HepG2 (cell line): ENCODE results near the gene TEAD3. TPM values are rescaled to one million over a fixed set of nuclear protein-coding genes. Genes with fewer than 3 reads are reported as not detected.

ENCODE experiments used
- PHF21A ChIP-seq: sonication (generic); formaldehyde crosslinking; IDR thresholded peaks from 2 replicates; pipeline ENCODE4 v1.5.0; 2020; ENCODE audit warnings: mild to moderate bottlenecking, missing genetic modification reagents
- RBM39 ChIP-seq: fragments of 200-400 bp; formaldehyde crosslinking; IDR thresholded peaks from one replicate; pipeline ENCODE4 v1.6.1; 2018; ENCODE audit warnings: antibody characterized with exemption, mild to moderate bottlenecking, low read depth, low read length; ENCODE audit not compliant: poor library complexity, severe bottlenecking
- ZNF20 ChIP-seq: sonication (generic); formaldehyde crosslinking; IDR thresholded peaks from 2 replicates; pipeline ENCODE4 v1.4.0; 2020; ENCODE audit warnings: mild to moderate bottlenecking, moderate library complexity, missing genetic modification reagents
- ZNF343 ChIP-seq: sonication (generic); formaldehyde crosslinking; IDR thresholded peaks from 2 replicates; pipeline ENCODE4 v1.4.0; 2020; ENCODE audit warnings: mild to moderate bottlenecking, missing genetic modification reagents
- polyA plus RNA-seq, 8 experiments: library from polyadenylated mRNA; depleted of rRNA in 3 of 8; stranded (reverse) in 7 of 8; unstranded in 1 of 8; fragments of >200 nt; fragmentation: Illumina TruSeq in 4 of 8; extraction: Trizol in 4 of 8; gene quantifications; 2 replicates each; pipeline versions ENCODE4 v1.2.1 to v1.2.3, GENCODE V29; 2011 to 2016; ENCODE audit warnings: low read depth in 4 of 8, missing spikeins in 1 of 8, mixed read lengths in 1 of 8; ENCODE audit not compliant: insufficient read depth in 1 of 8
- total RNA-seq, 5 experiments: library from RNA; depleted of rRNA; stranded (reverse); fragments of >200 nt; fragmentation: Illumina TruSeq; extraction: Trizol; gene quantifications; 2 replicates each; pipeline ENCODE4 v1.2.3, GENCODE V29; 2016; ENCODE audit warnings: low read depth in 1 of 5
- TF ChIP-seq, protein P1 (sequence below): sonication (generic); formaldehyde crosslinking; IDR thresholded peaks from 2 replicates; pipeline ENCODE4 v1.8.0; 2022; ENCODE audit warnings: mild to moderate bottlenecking, missing genetic modification reagents, borderline replicate concordance
- TF ChIP-seq, protein P2 (sequence below): sonication (generic); formaldehyde crosslinking; IDR thresholded peaks from 2 replicates; pipeline ENCODE4 v1.8.0; 2022; ENCODE audit warnings: low read depth, missing genetic modification reagents
- TF ChIP-seq, protein P3 (sequence below): sonication (generic); formaldehyde crosslinking; conservative IDR thresholded peaks from 2 replicates; pipeline ENCODE4 v1.4.0; 2020; ENCODE audit warnings: missing genetic modification reagents
- TF ChIP-seq, protein P4 (sequence below): sonication (generic); formaldehyde crosslinking; IDR thresholded peaks from 2 replicates; pipeline ENCODE4 v1.5.0; 2020; ENCODE audit warnings: missing genetic modification reagents
- TF ChIP-seq, protein P5 (sequence below): sonication (generic); formaldehyde crosslinking; IDR thresholded peaks from 2 replicates; pipeline ENCODE4 v1.5.1; 2020; ENCODE audit warnings: mild to moderate bottlenecking, missing genetic modification reagents, moderate library complexity
- TF ChIP-seq, protein P6 (sequence below): IDR thresholded peaks from 2 replicates; pipeline ENCODE4 v1.6.1; 2016; ENCODE audit warnings: mild to moderate bottlenecking

Gene TEAD3
- total and polyA plus RNA-seq, 2 of the 13 experiments (the other 11 are each of a cell fraction or from before 2014, with no cell fraction given): 15.1 to 16.5 TPM

DNA sequence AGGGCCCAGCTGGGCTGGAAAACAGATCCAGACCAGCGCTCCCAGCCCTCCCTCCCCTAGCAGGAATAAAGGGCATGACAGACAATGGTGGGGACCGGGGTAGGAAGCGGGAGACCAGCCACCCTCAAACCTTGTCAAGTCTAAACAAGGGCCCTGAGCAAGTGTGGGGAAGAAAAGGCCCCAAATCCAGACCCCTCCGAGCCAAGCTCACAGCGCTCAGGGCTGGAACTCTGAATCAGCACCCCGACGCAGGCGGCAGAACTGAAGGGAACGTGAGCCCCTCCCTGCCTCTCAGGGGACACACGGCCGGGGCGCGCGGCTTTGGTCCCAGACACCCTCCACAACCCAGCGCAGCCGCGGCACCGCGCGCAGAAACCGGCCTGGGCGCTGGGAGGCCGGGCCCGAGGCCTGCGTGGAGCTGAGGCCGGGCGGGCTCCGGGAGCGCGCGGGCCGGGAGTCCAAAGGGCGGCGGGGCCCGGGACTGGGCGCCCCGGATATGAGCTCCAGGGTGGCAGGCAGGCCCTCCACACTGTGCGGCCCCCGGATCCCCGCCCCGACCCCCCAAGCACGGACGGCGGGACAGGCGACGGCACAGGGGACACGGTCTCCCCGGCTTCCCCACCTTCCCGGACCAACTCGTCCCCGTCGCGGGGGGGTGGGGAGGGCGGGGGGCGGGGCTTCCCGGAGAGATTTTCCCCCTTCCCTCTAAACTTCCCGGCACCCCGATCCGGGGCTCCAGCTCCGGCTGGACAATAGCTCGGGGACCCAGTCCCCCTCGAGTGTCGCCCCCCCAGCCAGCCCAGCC lies 641 bp downstream of the TEAD3 start (continued):
- TF ChIP-seq, protein P1, sequence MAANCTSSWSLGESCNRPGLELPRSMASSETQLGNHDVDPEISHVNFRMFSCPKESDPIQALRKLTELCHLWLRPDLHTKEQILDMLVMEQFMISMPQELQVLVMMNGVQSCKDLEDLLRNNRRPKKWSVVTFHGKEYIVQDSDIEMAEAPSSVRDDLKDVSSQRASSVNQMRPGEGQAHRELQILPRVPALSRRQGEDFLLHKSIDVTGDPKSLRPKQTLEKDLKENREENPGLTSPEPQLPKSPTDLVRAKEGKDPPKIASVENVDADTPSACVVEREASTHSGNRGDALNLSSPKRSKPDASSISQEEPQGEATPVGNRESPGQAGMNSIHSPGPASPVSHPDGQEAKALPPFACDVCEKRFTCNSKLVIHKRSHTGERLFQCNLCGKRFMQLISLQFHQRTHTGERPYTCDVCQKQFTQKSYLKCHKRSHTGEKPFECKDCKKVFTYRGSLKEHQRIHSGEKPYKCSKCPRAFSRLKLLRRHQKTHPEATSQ (CRISPR knock-in tag): no peak
- TF ChIP-seq, protein P2, sequence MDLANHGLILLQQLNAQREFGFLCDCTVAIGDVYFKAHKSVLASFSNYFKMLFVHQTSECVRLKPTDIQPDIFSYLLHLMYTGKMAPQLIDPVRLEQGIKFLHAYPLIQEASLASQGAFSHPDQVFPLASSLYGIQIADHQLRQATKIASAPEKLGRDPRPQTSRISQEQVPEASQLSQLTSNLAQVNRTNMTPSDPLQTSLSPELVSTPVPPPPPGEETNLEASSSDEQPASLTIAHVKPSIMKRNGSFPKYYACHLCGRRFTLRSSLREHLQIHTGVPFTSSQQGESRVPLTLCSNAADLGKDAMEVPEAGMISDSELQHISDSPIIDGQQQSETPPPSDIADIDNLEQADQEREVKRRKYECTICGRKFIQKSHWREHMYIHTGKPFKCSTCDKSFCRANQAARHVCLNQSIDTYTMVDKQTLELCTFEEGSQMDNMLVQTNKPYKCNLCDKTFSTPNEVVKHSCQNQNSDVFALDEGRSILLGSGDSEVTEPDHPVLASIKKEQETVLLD (CRISPR knock-in tag): peak; percentile 28; the same call in 1 of the 2 replicates
- TF ChIP-seq, protein P3, sequence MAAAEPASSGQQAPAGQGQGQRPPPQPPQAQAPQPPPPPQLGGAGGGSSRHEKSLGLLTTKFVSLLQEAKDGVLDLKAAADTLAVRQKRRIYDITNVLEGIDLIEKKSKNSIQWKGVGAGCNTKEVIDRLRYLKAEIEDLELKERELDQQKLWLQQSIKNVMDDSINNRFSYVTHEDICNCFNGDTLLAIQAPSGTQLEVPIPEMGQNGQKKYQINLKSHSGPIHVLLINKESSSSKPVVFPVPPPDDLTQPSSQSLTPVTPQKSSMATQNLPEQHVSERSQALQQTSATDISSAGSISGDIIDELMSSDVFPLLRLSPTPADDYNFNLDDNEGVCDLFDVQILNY: peak; percentile 46; the same call in 1 of the 2 replicates
- TF ChIP-seq, protein P4, sequence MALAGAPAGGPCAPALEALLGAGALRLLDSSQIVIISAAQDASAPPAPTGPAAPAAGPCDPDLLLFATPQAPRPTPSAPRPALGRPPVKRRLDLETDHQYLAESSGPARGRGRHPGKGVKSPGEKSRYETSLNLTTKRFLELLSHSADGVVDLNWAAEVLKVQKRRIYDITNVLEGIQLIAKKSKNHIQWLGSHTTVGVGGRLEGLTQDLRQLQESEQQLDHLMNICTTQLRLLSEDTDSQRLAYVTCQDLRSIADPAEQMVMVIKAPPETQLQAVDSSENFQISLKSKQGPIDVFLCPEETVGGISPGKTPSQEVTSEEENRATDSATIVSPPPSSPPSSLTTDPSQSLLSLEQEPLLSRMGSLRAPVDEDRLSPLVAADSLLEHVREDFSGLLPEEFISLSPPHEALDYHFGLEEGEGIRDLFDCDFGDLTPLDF (CRISPR knock-in tag): peak; percentile 57; the same call in 1 of the 2 replicates
- TF ChIP-seq, protein P5, sequence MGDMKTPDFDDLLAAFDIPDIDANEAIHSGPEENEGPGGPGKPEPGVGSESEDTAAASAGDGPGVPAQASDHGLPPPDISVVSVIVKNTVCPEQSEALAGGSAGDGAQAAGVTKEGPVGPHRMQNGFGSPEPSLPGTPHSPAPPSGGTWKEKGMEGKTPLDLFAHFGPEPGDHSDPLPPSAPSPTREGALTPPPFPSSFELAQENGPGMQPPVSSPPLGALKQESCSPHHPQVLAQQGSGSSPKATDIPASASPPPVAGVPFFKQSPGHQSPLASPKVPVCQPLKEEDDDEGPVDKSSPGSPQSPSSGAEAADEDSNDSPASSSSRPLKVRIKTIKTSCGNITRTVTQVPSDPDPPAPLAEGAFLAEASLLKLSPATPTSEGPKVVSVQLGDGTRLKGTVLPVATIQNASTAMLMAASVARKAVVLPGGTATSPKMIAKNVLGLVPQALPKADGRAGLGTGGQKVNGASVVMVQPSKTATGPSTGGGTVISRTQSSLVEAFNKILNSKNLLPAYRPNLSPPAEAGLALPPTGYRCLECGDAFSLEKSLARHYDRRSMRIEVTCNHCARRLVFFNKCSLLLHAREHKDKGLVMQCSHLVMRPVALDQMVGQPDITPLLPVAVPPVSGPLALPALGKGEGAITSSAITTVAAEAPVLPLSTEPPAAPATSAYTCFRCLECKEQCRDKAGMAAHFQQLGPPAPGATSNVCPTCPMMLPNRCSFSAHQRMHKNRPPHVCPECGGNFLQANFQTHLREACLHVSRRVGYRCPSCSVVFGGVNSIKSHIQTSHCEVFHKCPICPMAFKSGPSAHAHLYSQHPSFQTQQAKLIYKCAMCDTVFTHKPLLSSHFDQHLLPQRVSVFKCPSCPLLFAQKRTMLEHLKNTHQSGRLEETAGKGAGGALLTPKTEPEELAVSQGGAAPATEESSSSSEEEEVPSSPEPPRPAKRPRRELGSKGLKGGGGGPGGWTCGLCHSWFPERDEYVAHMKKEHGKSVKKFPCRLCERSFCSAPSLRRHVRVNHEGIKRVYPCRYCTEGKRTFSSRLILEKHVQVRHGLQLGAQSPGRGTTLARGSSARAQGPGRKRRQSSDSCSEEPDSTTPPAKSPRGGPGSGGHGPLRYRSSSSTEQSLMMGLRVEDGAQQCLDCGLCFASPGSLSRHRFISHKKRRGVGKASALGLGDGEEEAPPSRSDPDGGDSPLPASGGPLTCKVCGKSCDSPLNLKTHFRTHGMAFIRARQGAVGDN (CRISPR knock-in tag): peak; percentile 83
- TF ChIP-seq, protein P6, sequence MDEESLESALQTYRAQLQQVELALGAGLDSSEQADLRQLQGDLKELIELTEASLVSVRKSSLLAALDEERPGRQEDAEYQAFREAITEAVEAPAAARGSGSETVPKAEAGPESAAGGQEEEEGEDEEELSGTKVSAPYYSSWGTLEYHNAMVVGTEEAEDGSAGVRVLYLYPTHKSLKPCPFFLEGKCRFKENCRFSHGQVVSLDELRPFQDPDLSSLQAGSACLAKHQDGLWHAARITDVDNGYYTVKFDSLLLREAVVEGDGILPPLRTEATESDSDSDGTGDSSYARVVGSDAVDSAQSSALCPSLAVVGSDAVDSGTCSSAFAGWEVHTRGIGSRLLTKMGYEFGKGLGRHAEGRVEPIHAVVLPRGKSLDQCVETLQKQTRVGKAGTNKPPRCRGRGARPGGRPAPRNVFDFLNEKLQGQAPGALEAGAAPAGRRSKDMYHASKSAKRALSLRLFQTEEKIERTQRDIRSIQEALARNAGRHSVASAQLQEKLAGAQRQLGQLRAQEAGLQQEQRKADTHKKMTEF (CRISPR knock-in tag): 0 out of 2 replicates have a peak, but pooled peaks have one; percentile 16
- TF ChIP-seq RBM39: peak; percentile 23
- TF ChIP-seq PHF21A: peak; percentile 6; the same call in 1 of the 2 replicates
- 0 out of 2 replicates have a peak, but pooled peaks have one; percentile 67 for TF ChIP-seq ZNF343 (CRISPR knock-in tag)
- TF ChIP-seq ZNF20 (CRISPR knock-in tag): no peak
